Panc1 (cell line): Measurements from ENCODE around the gene TPP1. TPM values are rescaled to one million over a fixed set of nuclear protein-coding genes. Genes with fewer than 3 reads are reported as not detected.

Source experiments
- ATAC-seq: fragments of 200-7000 bp; cut with Tn5 transposase; 2 replicates; pipeline ENCODE4 v1.9.1; 2020; ENCODE audit warnings: mild to moderate bottlenecking, moderate library complexity
- Bru-seq: library from RNA; stranded (reverse); fragments of 400-500 nt; gene quantifications from one replicate; lab custom pipeline; 2021; lab: Mats Ljungman, UMichigan
- BruChase-seq, 2 experiments: library from RNA; stranded (reverse); fragments of 400-500 nt; gene quantifications; one replicate each; lab custom pipeline; 2021; lab: Mats Ljungman, UMichigan
- BruUV-seq: library from RNA; stranded (reverse); fragments of 400-500 nt; replicated peaks from 2 replicates; lab custom pipeline; 2021; lab: Mats Ljungman, UMichigan
- CTCF ChIA-PET: fragments of 300-600 bp; sonication (Branson Sonifier 250); formaldehyde crosslinking; loops from one replicate; lab custom pipeline; 2022; ENCODE audit warnings: antibody characterized with exemption; lab: Charles Lee
- POLR2A ChIA-PET: fragments of 300-600 bp; sonication (Branson Sonifier 250); formaldehyde crosslinking; loops from one replicate; lab custom pipeline; 2022; ENCODE audit warnings: antibody characterized with exemption; lab: Charles Lee
- DNase-seq: peaks from one replicate; pipeline ENCODE4 v3.0.0-alpha.2; 2010; ENCODE audit warnings: low read depth, low spot score
- H3K27ac ChIP-seq: 2 replicates; pipeline ENCODE4 v1.5.1; 2011; ENCODE audit warnings: mild to moderate bottlenecking, low read length, inconsistent platforms
- H3K27me3 ChIP-seq: fragments of 200-500 bp; sonication (Bioruptor generic); 2 replicates; pipeline ENCODE4 v1.6.0; 2014; ENCODE audit warnings: low read length, inconsistent platforms; ENCODE audit not compliant: control insufficient read depth, insufficient read depth
- H3K36me3 ChIP-seq: fragments of 200-500 bp; sonication (Bioruptor generic); 2 replicates; pipeline ENCODE4 v1.5.1; 2014; ENCODE audit warnings: inconsistent platforms, mild to moderate bottlenecking, low read length, moderate library complexity; ENCODE audit not compliant: control insufficient read depth, insufficient read depth
- H3K4me1 ChIP-seq: 2 replicates; pipeline ENCODE4 v1.5.1; 2011; ENCODE audit warnings: inconsistent platforms, mild to moderate bottlenecking, low read length, moderate library complexity; ENCODE audit not compliant: control insufficient read depth, insufficient read depth
- H3K4me3 ChIP-seq, 2 experiments: 2 replicates each; pipeline ENCODE4 v1.5.1; 2011 to 2012; ENCODE audit warnings: low read depth in 2 of 2, low read length in 2 of 2, mild to moderate bottlenecking in 2 of 2, inconsistent platforms in 1 of 2, moderate library complexity in 1 of 2
- H3K9me3 ChIP-seq: fragments of 200-500 bp; sonication (Bioruptor generic); 2 replicates; pipeline ENCODE4 v1.5.1; 2014; ENCODE audit warnings: low read depth, mild to moderate bottlenecking, inconsistent platforms, low read length, moderate library complexity; ENCODE audit not compliant: control insufficient read depth, insufficient read depth
- POLR2AphosphoS5 ChIP-seq: IDR thresholded peaks from 2 replicates; pipeline ENCODE4 v1.6.1; 2012; ENCODE audit warnings: mild to moderate bottlenecking, low read depth, low read length, moderate library complexity
- SIN3A ChIP-seq: IDR thresholded peaks from 2 replicates; pipeline ENCODE4 v1.6.1; 2012; ENCODE audit warnings: low read depth, mild to moderate bottlenecking, low read length, moderate library complexity, borderline replicate concordance; ENCODE audit not compliant: insufficient read depth
- TCF7L2 ChIP-seq: IDR thresholded peaks from 2 replicates; pipeline ENCODE4 v1.6.1; 2011; ENCODE audit warnings: mild to moderate bottlenecking, low read depth, low read length, inconsistent platforms
- in situ Hi-C: cut with HindIII; loops from 2 replicates; pipeline ENCODE4 v1.10.0; 2016; ENCODE audit warnings: low sequenced_read_pairs, low pct_unique_long_range_greater_than_20kb
- intact Hi-C: fragments of 100-400 bp; cut with micrococcal nuclease; formaldehyde crosslinking; loops from one replicate; pipeline ENCODE4 v1.10.0; 2022; ENCODE audit not compliant: unreplicated experiment
- long read RNA-seq: library from polyadenylated mRNA; unstranded; transcript quantifications from one replicate; pipeline ENCODE4 v2.0.0, GENCODE V29; 2021; ENCODE audit not compliant: unreplicated experiment
- polyA plus RNA-seq: library from polyadenylated mRNA; unstranded; fragments of >200 nt; gene quantifications from one replicate; pipeline ENCODE4 v1.2.1, GENCODE V29; 2012; ENCODE audit warnings: missing spikeins; ENCODE audit not compliant: insufficient read length
- total RNA-seq: library from RNA; stranded (reverse); gene quantifications from one replicate; pipeline ENCODE4 v1.2.1, GENCODE V29; 2021; ENCODE audit not compliant: unreplicated experiment
- TF ChIP-seq, protein P1 (sequence below), 2 experiments: IDR thresholded peaks; 2 replicates each; pipeline ENCODE4 v1.6.1; 2011 to 2012; ENCODE audit warnings: low read depth in 2 of 2, control low read depth in 1 of 2, low read length in 1 of 2, mild to moderate bottlenecking in 1 of 2, moderate library complexity in 1 of 2; ENCODE audit not compliant: insufficient read depth in 1 of 2
- TF ChIP-seq, protein P2 (sequence below): fragments of 450-650 bp; IDR thresholded peaks from 2 replicates; pipeline ENCODE4 v1.5.1; 2017; ENCODE audit warnings: mild to moderate bottlenecking

Gene TPP1
- total RNA-seq (200 TPM), Bru-seq, nascent RNA (percentile 93 among the genes with signal in this experiment), BruChase-seq, experiment 1, labeled RNA remaining after a 2-hour chase (percentile 98 among the genes with signal in this experiment), BruChase-seq, experiment 2, labeled RNA remaining after a 6-hour chase (percentile 97 among the genes with signal in this experiment)
- 200 TPM for polyA plus RNA-seq
- long read RNA-seq, transcript TPP1-207 (5 exons, 757 nt): minor isoform, 7 of 155 reads
- long read RNA-seq, transcript TPP1-201 (13 exons, 3,560 nt): major isoform, 49 of 155 reads
- long read RNA-seq, partial matches to known transcripts: 54 of 155 reads
- long read RNA-seq, other reads (novel, unspliced or antisense): 38 of 155 reads

DNA sequence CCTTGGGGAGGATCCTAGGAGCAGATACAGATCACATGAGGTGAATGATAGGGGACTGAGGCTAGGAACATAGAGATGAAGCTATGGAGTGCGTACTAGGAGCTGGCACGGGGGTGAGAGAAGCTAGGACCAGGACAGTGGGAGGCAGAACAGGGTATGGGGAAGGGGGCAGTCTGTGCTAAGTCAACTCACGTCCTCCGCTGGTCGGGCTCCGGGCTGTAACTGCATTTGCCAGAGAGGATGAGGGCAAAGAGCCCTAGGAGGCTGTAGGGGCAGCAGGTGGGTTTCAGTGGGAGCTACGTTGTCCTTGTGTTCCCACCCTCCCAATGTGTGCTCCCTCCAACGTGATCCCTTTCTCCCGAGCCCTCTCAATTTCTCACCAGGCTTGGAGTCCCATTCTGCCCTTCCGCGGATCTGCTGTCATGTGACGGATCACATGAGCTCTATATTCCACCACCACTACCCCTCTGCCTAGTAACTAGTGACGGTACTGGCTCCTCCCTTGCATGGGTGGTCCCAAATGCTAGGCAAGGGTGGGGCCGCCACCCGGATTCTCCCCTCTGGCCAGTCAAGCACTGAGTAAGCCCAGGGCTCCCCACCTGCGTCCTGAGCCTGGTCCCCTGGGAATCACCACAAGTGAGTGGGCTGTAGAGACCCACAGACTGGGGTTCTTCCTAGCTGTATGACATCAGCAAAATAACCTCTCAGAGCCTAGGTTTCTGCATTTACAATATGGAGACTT is at the start of gene TPP1:
TPP1 (minus strand) TSS at position 419 of the 742 bp plus-strand sequence; CDS start at position 397, 22 bp downstream.
- H3K4me3 ChIP-seq: peak within 1 kb of the TSS; percentile 82 to 100
- H3K27ac ChIP-seq: peak within 1 kb of the TSS; percentile 98
- no peaks in the 10 kb centered on the region for H3K9me3 ChIP-seq
- no peaks in the 10 kb centered on the region for H3K36me3 ChIP-seq
- no peaks in the 10 kb centered on the region for H3K27me3 ChIP-seq
- intact Hi-C loops: no loop called here
- ChIA-PET CTCF (interaction anchor here (0.9 to 1.5 kb wide), 3 partner anchors 64 to 240 kb away, joined by 5 to 6 read pairs (median 5); partner anchors contain the start of gene MRPL17), POLR2A (interaction anchor here (0.6 kb wide), 1 partner anchor 103 kb away, joined by 8 read pairs; no protein-coding TSS in a partner anchor)
- peak; percentile 95 for TF ChIP-seq POLR2AphosphoS5
- TF ChIP-seq, protein P1, sequence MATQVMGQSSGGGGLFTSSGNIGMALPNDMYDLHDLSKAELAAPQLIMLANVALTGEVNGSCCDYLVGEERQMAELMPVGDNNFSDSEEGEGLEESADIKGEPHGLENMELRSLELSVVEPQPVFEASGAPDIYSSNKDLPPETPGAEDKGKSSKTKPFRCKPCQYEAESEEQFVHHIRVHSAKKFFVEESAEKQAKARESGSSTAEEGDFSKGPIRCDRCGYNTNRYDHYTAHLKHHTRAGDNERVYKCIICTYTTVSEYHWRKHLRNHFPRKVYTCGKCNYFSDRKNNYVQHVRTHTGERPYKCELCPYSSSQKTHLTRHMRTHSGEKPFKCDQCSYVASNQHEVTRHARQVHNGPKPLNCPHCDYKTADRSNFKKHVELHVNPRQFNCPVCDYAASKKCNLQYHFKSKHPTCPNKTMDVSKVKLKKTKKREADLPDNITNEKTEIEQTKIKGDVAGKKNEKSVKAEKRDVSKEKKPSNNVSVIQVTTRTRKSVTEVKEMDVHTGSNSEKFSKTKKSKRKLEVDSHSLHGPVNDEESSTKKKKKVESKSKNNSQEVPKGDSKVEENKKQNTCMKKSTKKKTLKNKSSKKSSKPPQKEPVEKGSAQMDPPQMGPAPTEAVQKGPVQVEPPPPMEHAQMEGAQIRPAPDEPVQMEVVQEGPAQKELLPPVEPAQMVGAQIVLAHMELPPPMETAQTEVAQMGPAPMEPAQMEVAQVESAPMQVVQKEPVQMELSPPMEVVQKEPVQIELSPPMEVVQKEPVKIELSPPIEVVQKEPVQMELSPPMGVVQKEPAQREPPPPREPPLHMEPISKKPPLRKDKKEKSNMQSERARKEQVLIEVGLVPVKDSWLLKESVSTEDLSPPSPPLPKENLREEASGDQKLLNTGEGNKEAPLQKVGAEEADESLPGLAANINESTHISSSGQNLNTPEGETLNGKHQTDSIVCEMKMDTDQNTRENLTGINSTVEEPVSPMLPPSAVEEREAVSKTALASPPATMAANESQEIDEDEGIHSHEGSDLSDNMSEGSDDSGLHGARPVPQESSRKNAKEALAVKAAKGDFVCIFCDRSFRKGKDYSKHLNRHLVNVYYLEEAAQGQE (IDR thresholded peaks at IDR 0.05; ENCODE audit: insufficient read depth in 1 of 2, low read depth in 2 of 2, low read length in 1 of 2): no peak
- TF ChIP-seq, protein P2, sequence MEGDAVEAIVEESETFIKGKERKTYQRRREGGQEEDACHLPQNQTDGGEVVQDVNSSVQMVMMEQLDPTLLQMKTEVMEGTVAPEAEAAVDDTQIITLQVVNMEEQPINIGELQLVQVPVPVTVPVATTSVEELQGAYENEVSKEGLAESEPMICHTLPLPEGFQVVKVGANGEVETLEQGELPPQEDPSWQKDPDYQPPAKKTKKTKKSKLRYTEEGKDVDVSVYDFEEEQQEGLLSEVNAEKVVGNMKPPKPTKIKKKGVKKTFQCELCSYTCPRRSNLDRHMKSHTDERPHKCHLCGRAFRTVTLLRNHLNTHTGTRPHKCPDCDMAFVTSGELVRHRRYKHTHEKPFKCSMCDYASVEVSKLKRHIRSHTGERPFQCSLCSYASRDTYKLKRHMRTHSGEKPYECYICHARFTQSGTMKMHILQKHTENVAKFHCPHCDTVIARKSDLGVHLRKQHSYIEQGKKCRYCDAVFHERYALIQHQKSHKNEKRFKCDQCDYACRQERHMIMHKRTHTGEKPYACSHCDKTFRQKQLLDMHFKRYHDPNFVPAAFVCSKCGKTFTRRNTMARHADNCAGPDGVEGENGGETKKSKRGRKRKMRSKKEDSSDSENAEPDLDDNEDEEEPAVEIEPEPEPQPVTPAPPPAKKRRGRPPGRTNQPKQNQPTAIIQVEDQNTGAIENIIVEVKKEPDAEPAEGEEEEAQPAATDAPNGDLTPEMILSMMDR: no peak
- peak; percentile 95 for TF ChIP-seq SIN3A
- TF ChIP-seq TCF7L2: no peak
- BruUV-seq: no TSS peak
- in situ Hi-C loops: no loop called here
- H3K4me1 ChIP-seq: peaks cover 13% of the 10 kb centered on the region
- peak; percentile 95 for DNase-seq
- ATAC-seq: peak; percentile 99

DNA sequence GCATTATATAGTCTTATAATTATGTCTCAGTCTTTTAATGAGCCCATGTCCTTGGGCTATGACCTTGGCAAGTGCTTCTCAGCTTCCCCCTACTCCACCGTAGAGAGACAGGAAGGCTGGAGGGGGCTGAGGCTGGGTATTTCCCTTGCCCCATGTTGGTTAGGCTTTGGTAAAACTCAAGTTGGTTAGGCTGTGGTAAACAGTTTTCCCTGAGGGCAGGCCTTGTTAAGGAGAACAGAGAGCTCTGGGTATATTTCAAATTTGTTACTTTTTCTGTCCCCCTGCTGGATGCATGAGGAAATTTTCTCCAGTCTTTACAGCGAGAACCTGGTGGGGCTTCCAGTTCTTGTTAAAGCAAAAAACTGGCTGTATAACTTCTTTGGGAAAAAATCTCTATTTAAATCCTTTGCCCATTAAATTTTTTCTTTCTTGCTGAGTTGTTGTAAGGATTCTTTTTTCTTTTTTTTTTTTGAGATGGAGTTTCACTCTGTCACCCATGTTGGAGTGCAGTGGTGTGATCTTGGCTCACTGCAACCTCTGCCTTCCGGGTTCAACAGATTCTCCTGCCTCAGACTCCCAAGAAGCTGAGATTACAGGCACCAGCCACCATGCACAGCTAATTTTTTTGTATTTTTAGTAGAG is 48.6 kb upstream of the TPP1 start:
- Histone ChIP-seq H3K27me3 (no peaks in the 10 kb centered on the region; the same call in 1 of the 2 replicates), H3K9me3 (no peaks in the 10 kb centered on the region), H3K4me3 (no peak overlapping the region), H3K4me1 (no peaks in the 10 kb centered on the region), H3K36me3 (no peaks in the 10 kb centered on the region), H3K27ac (no peak overlapping the region)
- TF ChIP-seq TCF7L2: no peak
- TF ChIP-seq, protein P1 (IDR thresholded peaks at IDR 0.05; ENCODE audit: insufficient read depth in 1 of 2, low read depth in 2 of 2, low read length in 1 of 2): no peak
- no peak for TF ChIP-seq SIN3A
- TF ChIP-seq, protein P2: peak; percentile 76
- TF ChIP-seq POLR2AphosphoS5: no peak
- DNase-seq (no peak), ATAC-seq (peak; percentile 79; the same call in 1 of the 2 replicates)
- BruUV-seq: no TSS peak
- in situ Hi-C loops (no loop called here), intact Hi-C loops (no loop called here)
- POLR2A ChIA-PET: no interaction called here
- CTCF ChIA-PET: interaction anchor here (0.6 to 0.9 kb wide), 2 partner anchors 9 to 289 kb away, joined by 3 to 4 read pairs; no protein-coding TSS in a partner anchor
